Thyroid gland (tissue), 4 donors: ENCODE results near the gene COMMD4.

ENCODE experiments used
- CTCF ChIP-seq, 6 experiments: fragments of 200-600 bp in 3 of 6; fragments of 450-650 bp in 3 of 6; sonication (generic) in 3 of 6; IDR thresholded peaks; one replicate each; pipeline ENCODE4 v1.5.1; 2016 to 2019; ENCODE audit warnings: antibody characterized with exemption in 6 of 6, mild to moderate bottlenecking in 2 of 6, inconsistent platforms in 1 of 6, moderate library complexity in 1 of 6
- POLR2A ChIP-seq, 2 donors: fragments of 450-650 bp; IDR thresholded peaks; one replicate each; pipeline ENCODE4 v1.6.1; 2017; ENCODE audit warnings: antibody characterized with exemption in 2 of 2, mild to moderate bottlenecking in 2 of 2, moderate library complexity in 1 of 2

- no peak for TF ChIP-seq POLR2A (IDR thresholded peaks at IDR 0.05)
- no peak for TF ChIP-seq CTCF (IDR thresholded peaks at IDR 0.05)
Measured at GRCh38 chr15:75355369-75355768, 19.5 kb downstream of the COMMD4 start.
